ENCODE data around the gene SMPD4.
"Not testable (repeated sequence)": the region's sequence is repeated elsewhere in the genome, so short reads cannot be mapped to it uniquely, and the experiment has no call there.

Gene SMPD4, protein sequence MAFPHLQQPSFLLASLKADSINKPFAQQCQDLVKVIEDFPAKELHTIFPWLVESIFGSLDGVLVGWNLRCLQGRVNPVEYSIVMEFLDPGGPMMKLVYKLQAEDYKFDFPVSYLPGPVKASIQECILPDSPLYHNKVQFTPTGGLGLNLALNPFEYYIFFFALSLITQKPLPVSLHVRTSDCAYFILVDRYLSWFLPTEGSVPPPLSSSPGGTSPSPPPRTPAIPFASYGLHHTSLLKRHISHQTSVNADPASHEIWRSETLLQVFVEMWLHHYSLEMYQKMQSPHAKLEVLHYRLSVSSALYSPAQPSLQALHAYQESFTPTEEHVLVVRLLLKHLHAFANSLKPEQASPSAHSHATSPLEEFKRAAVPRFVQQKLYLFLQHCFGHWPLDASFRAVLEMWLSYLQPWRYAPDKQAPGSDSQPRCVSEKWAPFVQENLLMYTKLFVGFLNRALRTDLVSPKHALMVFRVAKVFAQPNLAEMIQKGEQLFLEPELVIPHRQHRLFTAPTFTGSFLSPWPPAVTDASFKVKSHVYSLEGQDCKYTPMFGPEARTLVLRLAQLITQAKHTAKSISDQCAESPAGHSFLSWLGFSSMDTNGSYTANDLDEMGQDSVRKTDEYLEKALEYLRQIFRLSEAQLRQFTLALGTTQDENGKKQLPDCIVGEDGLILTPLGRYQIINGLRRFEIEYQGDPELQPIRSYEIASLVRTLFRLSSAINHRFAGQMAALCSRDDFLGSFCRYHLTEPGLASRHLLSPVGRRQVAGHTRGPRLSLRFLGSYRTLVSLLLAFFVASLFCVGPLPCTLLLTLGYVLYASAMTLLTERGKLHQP

DNA sequence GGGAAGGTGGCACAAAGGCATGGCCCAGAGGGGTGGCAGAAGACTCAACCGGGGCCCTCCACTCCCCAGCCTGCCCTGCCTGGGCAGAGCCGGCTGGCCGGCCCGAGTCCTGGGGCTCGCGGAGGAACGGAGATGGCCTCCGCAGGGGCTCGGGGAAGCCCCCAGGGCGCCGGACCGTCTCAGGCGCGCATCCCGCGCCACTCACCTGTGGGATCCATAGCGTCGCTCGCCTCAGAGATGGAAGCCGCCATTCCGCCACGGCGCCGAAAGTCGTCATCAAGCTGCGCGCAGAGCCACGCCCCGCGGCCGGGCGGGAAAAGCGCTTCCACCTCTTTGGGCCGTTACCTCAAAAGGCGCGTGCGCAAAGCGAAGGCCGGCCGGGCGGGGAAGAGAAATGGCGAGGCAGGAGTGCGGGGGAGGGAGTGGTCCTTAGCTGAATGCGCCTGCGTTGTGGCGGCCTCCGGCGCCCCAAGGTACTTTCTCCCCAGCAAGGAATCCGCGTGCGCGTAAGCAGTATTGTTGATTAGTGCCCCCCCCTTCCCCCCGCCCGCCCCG is at the start of gene SMPD4:
Gene SMPD4, minus strand, starts transcription at position 278 of the 555 bp plus-strand sequence. CDS start 5,010 bp downstream, outside the sequence.
- H3K4me2 ChIP-seq (ENCODE audit: low read length): peak within 1 kb of the TSS; percentile 84
- no peaks in the 10 kb centered on the region for H3K9me3 ChIP-seq (ENCODE audit: insufficient read depth, low read length)
- H3K27ac ChIP-seq (ENCODE audit: low read length): peak within 1 kb of the TSS; percentile 81
- no peaks in the 10 kb centered on the region for H3K27me3 ChIP-seq (ENCODE audit: low read depth, low read length)
- H3K4me1 ChIP-seq (ENCODE audit: low read length): peaks cover 10% of the 10 kb centered on the region
- H4K20me1 ChIP-seq (ENCODE audit: insufficient read depth, low read length): no peaks in the 10 kb centered on the region
- H3K9ac ChIP-seq (ENCODE audit: low read length): peak within 1 kb of the TSS; percentile 94
- no peaks in the 10 kb centered on the region for H3K36me3 ChIP-seq (replicated peaks; ENCODE audit: low read depth, low read length)
- TF ChIP-seq EZH2phosphoT487 (IDR thresholded peaks at IDR 0.05; ENCODE audit: low read depth): no peak
- TF ChIP-seq, protein P1, sequence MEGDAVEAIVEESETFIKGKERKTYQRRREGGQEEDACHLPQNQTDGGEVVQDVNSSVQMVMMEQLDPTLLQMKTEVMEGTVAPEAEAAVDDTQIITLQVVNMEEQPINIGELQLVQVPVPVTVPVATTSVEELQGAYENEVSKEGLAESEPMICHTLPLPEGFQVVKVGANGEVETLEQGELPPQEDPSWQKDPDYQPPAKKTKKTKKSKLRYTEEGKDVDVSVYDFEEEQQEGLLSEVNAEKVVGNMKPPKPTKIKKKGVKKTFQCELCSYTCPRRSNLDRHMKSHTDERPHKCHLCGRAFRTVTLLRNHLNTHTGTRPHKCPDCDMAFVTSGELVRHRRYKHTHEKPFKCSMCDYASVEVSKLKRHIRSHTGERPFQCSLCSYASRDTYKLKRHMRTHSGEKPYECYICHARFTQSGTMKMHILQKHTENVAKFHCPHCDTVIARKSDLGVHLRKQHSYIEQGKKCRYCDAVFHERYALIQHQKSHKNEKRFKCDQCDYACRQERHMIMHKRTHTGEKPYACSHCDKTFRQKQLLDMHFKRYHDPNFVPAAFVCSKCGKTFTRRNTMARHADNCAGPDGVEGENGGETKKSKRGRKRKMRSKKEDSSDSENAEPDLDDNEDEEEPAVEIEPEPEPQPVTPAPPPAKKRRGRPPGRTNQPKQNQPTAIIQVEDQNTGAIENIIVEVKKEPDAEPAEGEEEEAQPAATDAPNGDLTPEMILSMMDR (IDR thresholded peaks at IDR 0.05; ENCODE audit: low read depth, low read length): no peak
- peak within 1 kb of the TSS; percentile 100 for H3K4me3 ChIP-seq (ENCODE audit: low read length)
- H2AFZ ChIP-seq (ENCODE audit: low read depth, low read length): peak within 1 kb of the TSS; percentile 70; the same call in 1 of the 2 replicates
- H3K79me2 ChIP-seq (ENCODE audit: low read length): peaks cover 84% of the 10 kb centered on the region

DNA sequence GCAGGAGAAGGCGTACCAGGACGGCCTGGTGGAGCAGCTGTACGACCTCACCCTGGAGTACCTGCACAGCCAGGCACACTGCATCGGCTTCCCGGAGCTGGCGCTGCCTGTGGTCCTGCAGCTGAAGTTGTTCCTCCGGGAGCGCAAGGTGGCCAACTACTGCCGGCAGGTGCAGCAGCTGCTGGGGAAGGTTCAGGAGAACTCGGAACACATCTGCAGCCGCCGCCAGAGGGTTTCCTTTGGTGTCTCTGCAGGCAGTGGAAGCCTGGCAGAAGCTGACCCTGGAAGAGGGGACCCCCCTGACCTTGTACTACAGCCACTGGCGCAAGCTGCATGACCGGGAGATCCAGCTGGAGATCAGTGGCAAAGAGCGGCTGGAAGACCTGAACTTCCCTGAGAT is 49.5 kb upstream of the SMPD4 start:
- not testable (repeated sequence) for H3K27ac ChIP-seq (ENCODE audit: low read length); H3K36me3 ChIP-seq (replicated peaks; ENCODE audit: low read depth, low read length); H3K27me3 ChIP-seq (ENCODE audit: low read depth, low read length); H3K9me3 ChIP-seq (ENCODE audit: insufficient read depth, low read length); H3K4me1 ChIP-seq (ENCODE audit: low read length); H2AFZ ChIP-seq (ENCODE audit: low read depth, low read length); H3K4me3 ChIP-seq (ENCODE audit: low read length); H4K20me1 ChIP-seq (ENCODE audit: insufficient read depth, low read length); H3K9ac ChIP-seq (ENCODE audit: low read length); H3K4me2 ChIP-seq (ENCODE audit: low read length); H3K79me2 ChIP-seq (ENCODE audit: low read length)

DNA sequence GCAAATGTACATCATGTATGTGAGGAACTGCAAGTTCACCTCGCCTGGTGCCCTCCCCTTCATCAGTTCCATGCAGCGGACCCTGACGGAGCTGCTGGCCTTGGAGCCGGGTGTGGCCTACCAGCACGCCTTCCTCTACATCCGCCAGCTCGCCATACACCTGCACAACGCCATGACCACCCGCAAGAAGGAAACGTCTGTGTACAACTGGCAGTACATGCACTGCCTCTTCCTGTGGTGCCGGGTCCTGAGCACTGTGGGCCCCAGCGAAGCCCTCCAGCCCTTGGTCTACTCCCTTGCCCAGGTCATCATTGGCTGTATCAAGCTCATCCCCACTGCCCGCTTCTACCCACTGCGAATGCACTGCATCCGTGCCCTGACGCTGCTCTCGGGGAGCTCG is 49.0 kb upstream of the SMPD4 start:
- H3K9me3 ChIP-seq (ENCODE audit: insufficient read depth, low read length); H3K79me2 ChIP-seq (ENCODE audit: low read length); H3K4me3 ChIP-seq (ENCODE audit: low read length); H3K27ac ChIP-seq (ENCODE audit: low read length); H3K36me3 ChIP-seq (replicated peaks; ENCODE audit: low read depth, low read length); H3K4me2 ChIP-seq (ENCODE audit: low read length); H3K9ac ChIP-seq (ENCODE audit: low read length); H2AFZ ChIP-seq (ENCODE audit: low read depth, low read length); H4K20me1 ChIP-seq (ENCODE audit: insufficient read depth, low read length); H3K4me1 ChIP-seq (ENCODE audit: low read length); H3K27me3 ChIP-seq (ENCODE audit: low read depth, low read length): not testable (repeated sequence)

DNA sequence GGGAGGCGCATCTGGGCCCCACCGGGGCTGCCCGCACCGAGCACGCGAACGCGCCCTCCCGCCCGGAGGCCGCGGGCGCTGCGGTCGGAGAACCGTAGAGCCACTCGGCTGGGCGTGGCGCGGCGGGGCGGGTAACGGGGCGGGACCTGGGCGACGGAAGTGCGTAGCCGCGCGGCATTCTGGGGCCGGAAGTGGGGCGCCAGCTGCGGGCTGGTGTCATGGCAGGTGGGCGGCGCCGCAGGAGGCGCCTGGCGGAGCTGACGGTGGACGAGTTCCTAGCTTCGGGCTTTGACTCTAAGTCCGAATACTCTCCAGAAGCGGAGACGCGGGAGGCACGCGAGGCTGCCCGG is 47.7 kb upstream of the SMPD4 start:
- H3K79me2 ChIP-seq (ENCODE audit: low read length): not testable (repeated sequence)

DNA sequence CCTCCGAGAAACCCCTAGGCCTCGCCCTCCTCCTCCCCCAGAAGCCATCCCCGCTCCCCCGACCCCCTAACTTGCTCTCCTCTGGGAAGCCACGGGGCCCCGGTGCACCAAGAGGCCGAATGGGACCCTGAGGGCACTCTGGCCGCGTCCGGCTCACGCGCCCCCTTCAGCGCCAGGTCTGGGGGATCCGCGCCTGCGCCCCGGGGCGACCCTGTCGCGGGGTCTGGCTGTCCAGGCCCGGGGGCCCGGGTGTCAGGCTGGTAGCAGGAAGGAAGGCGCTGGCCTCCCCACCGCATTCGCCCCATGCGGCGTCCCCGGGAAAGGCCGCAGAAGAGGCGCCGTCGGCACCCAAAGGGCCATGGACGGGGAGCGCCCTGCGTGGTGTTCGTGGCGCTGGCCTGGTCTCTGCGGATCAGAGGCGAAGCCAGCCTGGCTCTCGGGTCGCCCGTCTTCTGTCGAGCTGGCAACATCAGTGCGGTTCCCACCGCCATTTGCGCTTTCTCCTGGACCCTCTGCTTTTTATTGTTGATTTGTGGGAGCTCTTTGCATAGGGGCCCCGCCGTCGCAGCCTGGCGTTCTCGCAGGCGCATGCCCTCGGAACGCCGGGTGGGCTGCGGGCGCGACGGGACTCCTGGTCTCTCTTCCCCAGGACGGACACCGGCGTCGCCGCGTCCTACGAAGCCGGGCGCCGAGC is 47.2 kb upstream of the SMPD4 start:
- not testable (repeated sequence) for H3K4me3 ChIP-seq (ENCODE audit: low read length); H4K20me1 ChIP-seq (ENCODE audit: insufficient read depth, low read length); H3K4me1 ChIP-seq (ENCODE audit: low read length); H3K36me3 ChIP-seq (replicated peaks; ENCODE audit: low read depth, low read length); H3K4me2 ChIP-seq (ENCODE audit: low read length); H2AFZ ChIP-seq (ENCODE audit: low read depth, low read length); H3K9ac ChIP-seq (ENCODE audit: low read length); H3K79me2 ChIP-seq (ENCODE audit: low read length); H3K9me3 ChIP-seq (ENCODE audit: insufficient read depth, low read length); H3K27me3 ChIP-seq (ENCODE audit: low read depth, low read length); H3K27ac ChIP-seq (ENCODE audit: low read length)

More for the DNA sequence above, 47.7 kb upstream of the SMPD4 start:
- H2AFZ ChIP-seq (ENCODE audit: low read depth, low read length); H3K4me1 ChIP-seq (ENCODE audit: low read length); H3K27me3 ChIP-seq (ENCODE audit: low read depth, low read length); H3K4me3 ChIP-seq (ENCODE audit: low read length); H3K36me3 ChIP-seq (replicated peaks; ENCODE audit: low read depth, low read length); H3K4me2 ChIP-seq (ENCODE audit: low read length); H3K9ac ChIP-seq (ENCODE audit: low read length); H4K20me1 ChIP-seq (ENCODE audit: insufficient read depth, low read length); H3K9me3 ChIP-seq (ENCODE audit: insufficient read depth, low read length); H3K27ac ChIP-seq (ENCODE audit: low read length): not testable (repeated sequence)

DNA sequence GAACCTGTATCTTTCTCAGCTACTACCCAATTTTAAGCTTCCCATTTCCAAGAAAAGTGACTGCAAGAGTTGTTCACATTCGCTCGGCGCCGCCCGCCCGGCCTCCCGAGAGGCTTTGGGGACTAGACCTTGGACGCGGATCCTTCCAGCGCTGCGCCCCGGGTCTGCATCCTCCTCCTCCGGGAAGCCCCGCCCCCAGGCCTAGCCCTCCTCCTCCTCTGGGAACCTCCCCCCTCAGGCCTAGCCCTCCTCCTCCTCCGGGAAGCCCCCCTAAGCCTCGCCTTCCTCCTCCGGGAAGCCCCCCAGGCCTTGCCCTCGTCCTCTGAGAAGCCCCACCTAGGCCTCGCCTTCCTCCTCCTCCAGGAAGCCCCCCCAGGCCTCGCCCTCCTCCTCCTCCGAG is 46.6 kb upstream of the SMPD4 start:
- H3K36me3 ChIP-seq (replicated peaks; ENCODE audit: low read depth, low read length); H3K79me2 ChIP-seq (ENCODE audit: low read length); H3K4me2 ChIP-seq (ENCODE audit: low read length); H3K4me3 ChIP-seq (ENCODE audit: low read length); H2AFZ ChIP-seq (ENCODE audit: low read depth, low read length); H3K27me3 ChIP-seq (ENCODE audit: low read depth, low read length); H3K4me1 ChIP-seq (ENCODE audit: low read length); H3K9ac ChIP-seq (ENCODE audit: low read length); H3K27ac ChIP-seq (ENCODE audit: low read length); H3K9me3 ChIP-seq (ENCODE audit: insufficient read depth, low read length); H4K20me1 ChIP-seq (ENCODE audit: insufficient read depth, low read length): not testable (repeated sequence)

DNA sequence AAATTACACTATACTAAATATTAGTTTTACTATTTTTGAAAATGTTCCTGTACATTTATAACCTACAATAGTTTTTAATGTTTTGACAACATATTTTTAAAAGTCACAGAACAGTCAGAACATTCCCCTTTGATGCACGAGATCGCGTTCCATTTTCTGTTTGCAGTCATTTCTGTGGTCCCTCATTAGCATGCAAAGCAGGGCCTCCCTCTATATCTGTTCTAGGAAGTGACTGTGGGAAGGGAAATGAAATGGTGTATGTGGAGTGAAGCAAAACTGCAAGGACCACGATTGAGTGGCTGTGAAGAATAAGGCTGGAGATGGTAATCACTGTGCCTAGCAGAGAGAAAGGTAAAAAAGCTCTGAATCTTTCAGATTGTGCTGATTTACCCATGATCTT is 41.1 kb upstream of the SMPD4 start:
- H3K9ac ChIP-seq (ENCODE audit: low read length); H3K4me1 ChIP-seq (ENCODE audit: low read length); H2AFZ ChIP-seq (ENCODE audit: low read depth, low read length); H3K79me2 ChIP-seq (ENCODE audit: low read length); H3K9me3 ChIP-seq (ENCODE audit: insufficient read depth, low read length); H4K20me1 ChIP-seq (ENCODE audit: insufficient read depth, low read length); H3K27me3 ChIP-seq (ENCODE audit: low read depth, low read length); H3K4me3 ChIP-seq (ENCODE audit: low read length); H3K27ac ChIP-seq (ENCODE audit: low read length); H3K36me3 ChIP-seq (replicated peaks; ENCODE audit: low read depth, low read length): not testable (repeated sequence)
- H3K4me2 ChIP-seq (ENCODE audit: low read length): peak overlapping the region; percentile 35

DNA sequence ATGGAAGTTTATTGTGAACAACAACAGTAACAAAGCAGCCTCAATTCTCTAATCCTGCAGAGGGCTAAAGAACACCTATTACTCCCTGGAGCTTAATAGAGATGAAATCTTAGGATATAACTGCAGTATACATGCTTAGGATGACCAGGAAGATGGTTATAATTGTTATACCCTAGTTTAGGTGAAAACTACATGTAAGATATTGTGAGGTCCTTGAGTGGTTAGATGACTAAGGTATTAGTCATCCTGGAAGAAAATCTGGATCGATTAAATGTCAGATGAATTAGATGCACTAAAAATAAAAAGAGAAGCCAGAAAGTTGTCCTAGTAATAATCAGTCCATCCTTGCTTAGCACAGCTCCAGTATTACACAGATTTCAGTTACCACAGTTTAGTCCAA is 39.1 kb upstream of the SMPD4 start:
- H3K4me1 ChIP-seq (ENCODE audit: low read length); H4K20me1 ChIP-seq (ENCODE audit: insufficient read depth, low read length); H2AFZ ChIP-seq (ENCODE audit: low read depth, low read length); H3K27ac ChIP-seq (ENCODE audit: low read length); H3K36me3 ChIP-seq (replicated peaks; ENCODE audit: low read depth, low read length); H3K27me3 ChIP-seq (ENCODE audit: low read depth, low read length); H3K4me3 ChIP-seq (ENCODE audit: low read length); H3K4me2 ChIP-seq (ENCODE audit: low read length); H3K9ac ChIP-seq (ENCODE audit: low read length); H3K79me2 ChIP-seq (ENCODE audit: low read length); H3K9me3 ChIP-seq (ENCODE audit: insufficient read depth, low read length): not testable (repeated sequence)
